ENCODE results near the gene TMEM178B.
"Not testable (repeated sequence)": the region's sequence is repeated elsewhere in the genome, so short reads cannot be mapped to it uniquely, and the experiment has no call there.

Gene TMEM178B

DNA sequence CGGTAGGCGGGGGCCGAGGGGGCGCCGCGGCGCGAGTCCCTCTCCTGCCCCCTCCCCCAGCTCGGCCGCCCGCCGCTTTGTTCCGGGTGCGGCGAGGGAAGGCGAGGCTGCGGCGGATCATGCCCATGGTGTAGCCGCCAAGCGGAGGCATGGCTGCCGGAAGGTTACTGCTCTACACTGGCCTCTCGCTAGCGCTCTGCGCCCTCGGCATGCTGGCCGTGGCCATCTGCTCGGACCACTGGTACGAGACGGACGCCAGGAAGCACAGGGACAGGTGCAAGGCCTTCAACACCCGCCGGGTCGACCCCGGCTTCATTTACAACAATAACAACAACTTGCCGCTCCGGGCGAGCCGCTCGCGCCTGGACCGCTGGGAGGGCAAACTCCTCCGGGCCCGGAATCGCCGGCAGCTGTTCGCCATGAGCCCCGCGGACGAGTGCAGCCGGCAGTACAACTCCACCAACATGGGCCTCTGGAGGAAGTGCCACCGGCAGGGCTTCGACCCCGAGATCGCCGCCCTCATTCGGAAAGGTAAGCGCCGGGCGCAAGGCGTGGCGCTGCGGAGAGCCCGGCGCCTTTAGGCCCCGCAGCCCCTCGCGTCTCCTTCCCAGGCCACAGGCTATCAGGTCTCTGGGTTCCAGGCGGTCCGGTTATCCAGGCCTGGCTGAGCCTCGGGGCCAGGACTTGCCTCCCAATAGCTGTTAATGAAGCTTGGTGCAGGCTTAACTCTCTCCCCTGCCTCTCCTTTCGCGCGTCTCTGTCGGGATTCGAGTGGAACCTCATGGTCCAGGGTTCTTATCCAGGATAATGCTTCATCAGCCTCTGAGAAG, 513 bp downstream of the TMEM178B start:
- H3K27me3 ChIP-seq (ENCODE audit: control insufficient read depth, insufficient read depth, low read length): peaks cover 7% of the 10 kb centered on the region; the same call in 1 of the 2 replicates
- no peak overlapping the region for H3K27ac ChIP-seq (ENCODE audit: low read length)
- H3K36me3 ChIP-seq (ENCODE audit: control insufficient read depth, insufficient read depth, low read length): no peaks in the 10 kb centered on the region; the same call in 1 of the 2 replicates

DNA sequence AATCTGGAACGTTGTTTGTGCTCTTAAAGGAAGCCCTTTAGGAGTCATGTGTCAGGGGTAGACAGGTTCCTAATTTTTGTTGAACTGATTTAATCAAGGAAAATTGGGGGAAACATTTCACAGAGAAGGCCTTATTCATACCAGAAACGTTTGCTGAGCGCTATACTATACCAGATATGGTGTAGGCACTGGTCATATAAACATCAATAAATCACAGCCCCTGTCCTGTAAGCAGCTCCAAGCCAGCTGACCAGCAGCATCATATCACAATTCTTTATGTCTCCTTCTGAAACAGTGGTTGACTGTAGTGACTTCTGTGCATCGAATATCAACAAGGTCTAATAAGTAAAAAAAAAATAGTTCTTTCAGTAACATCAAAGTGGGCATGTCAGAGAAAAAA, 1.1 kb downstream of the TMEM178B start:
- no peaks in the 10 kb centered on the region for H3K9me3 ChIP-seq (ENCODE audit: control insufficient read depth, insufficient read depth, low read length)
- no CpG with 5 or more reads among the region's 4 CpGs for WGBS (ENCODE audit: insufficient coverage, insufficient read length)
- peak overlapping the region; percentile 51; the same call in 1 of the 2 replicates for H3K4me3 ChIP-seq (ENCODE audit: low read length)
- H3K27me3 ChIP-seq (ENCODE audit: control insufficient read depth, insufficient read depth, low read length): peaks cover 7% of the 10 kb centered on the region; the same call in 1 of the 2 replicates
- no peaks in the 10 kb centered on the region; the same call in 1 of the 2 replicates for H3K36me3 ChIP-seq (ENCODE audit: control insufficient read depth, insufficient read depth, low read length)
- H3K27ac ChIP-seq (ENCODE audit: low read length): no peak overlapping the region
- no peak for DNase-seq (ENCODE audit: low read depth, low spot score)
- peaks cover 2% of the 10 kb centered on the region; the same call in 1 of the 2 replicates for H3K4me1 ChIP-seq (ENCODE audit: control insufficient read depth, insufficient read depth, low read length)

More for the DNA sequence above, 513 bp downstream of the TMEM178B start:
- DNase-seq (ENCODE audit: low read depth, low spot score): no peak
- WGBS (ENCODE audit: insufficient coverage, insufficient read length): no CpG with 5 or more reads among the region's 75 CpGs
- H3K9me3 ChIP-seq (ENCODE audit: control insufficient read depth, insufficient read depth, low read length): no peaks in the 10 kb centered on the region
- H3K4me3 ChIP-seq (ENCODE audit: low read length): peak overlapping the region; percentile 51
- H3K4me1 ChIP-seq (ENCODE audit: control insufficient read depth, insufficient read depth, low read length): peaks cover 2% of the 10 kb centered on the region; the same call in 1 of the 2 replicates

DNA sequence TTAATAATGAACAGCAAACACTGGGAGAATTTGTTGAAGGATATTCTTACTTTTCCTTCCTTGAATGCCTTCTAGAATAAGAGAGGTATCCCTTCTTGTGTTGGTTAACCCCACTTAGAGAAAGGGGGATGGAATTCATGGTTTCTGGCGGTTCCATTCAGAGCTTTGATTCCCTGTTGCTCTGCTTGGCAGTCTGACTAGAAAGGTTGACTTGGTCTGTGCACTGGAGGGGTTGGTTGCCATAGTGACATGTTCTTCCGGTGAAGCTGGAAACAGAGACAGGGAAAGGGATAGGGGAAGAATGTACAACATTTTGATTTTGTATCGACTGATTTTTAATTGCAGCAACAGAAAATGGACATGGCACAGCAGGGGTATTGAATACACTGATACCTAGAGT, 2.5 kb downstream of the TMEM178B start:
- H3K36me3 ChIP-seq (ENCODE audit: control insufficient read depth, insufficient read depth, low read length): no peaks in the 10 kb centered on the region; the same call in 1 of the 2 replicates
- H3K4me1 ChIP-seq (ENCODE audit: control insufficient read depth, insufficient read depth, low read length): peaks cover 1% of the 10 kb centered on the region; the same call in 1 of the 2 replicates
- no peak for DNase-seq (ENCODE audit: low read depth, low spot score)
- no peak overlapping the region for H3K4me3 ChIP-seq (ENCODE audit: low read length)
- WGBS (ENCODE audit: insufficient coverage, insufficient read length): no CpG with 5 or more reads among the region's 3 CpGs
- H3K27ac ChIP-seq (ENCODE audit: low read length): no peak overlapping the region
- no peaks in the 10 kb centered on the region for H3K9me3 ChIP-seq (ENCODE audit: control insufficient read depth, insufficient read depth, low read length)
- H3K27me3 ChIP-seq (ENCODE audit: control insufficient read depth, insufficient read depth, low read length): peaks cover 7% of the 10 kb centered on the region; the same call in 1 of the 2 replicates

DNA sequence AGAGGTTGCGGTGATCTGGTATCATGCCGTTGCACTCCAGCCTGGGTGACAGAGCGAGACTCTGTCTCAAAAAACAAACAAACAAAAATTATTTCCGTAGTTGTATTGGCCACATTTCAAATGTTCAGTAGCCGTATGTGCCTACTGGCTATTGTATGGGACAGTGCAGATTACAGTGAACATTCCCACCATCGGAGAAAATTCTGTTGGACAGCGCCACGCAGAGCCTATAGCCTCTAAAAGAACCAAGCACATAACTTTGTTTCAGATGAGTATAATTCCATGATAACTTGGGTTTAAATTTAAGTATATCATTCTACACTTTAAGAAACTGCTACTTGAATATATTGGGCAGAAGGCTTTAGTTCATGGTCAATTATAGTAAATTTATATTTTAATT, 5.4 kb downstream of the TMEM178B start:
- H3K27me3 ChIP-seq (ENCODE audit: control insufficient read depth, insufficient read depth, low read length): no peaks in the 10 kb centered on the region
- no peak for DNase-seq (ENCODE audit: low read depth, low spot score)
- peaks cover 2% of the 10 kb centered on the region; the same call in 1 of the 2 replicates for H3K4me1 ChIP-seq (ENCODE audit: control insufficient read depth, insufficient read depth, low read length)
- H3K36me3 ChIP-seq (ENCODE audit: control insufficient read depth, insufficient read depth, low read length): no peaks in the 10 kb centered on the region
- WGBS (ENCODE audit: insufficient coverage, insufficient read length): no CpG with 5 or more reads among the region's 8 CpGs
- no peak overlapping the region for H3K27ac ChIP-seq (ENCODE audit: low read length)
- no peak overlapping the region for H3K4me3 ChIP-seq (ENCODE audit: low read length)
- no peaks in the 10 kb centered on the region for H3K9me3 ChIP-seq (ENCODE audit: control insufficient read depth, insufficient read depth, low read length)

DNA sequence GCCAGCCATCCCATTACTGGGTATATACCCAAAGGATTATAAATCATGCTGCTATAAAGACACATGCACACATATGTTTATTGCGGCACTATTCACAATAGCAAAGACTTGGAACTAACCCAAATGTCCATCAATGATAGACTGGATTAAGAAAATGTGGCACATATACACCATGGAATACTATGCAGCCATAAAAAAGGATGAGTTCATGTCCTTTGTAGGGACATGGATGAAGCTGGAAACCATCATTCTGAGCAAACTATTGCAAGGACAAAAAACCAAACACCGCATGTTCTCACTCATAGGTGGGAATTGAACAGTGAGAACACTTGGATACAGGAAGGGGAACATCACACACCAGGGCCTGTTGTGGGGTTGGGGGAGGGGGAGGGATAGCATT, 15.6 kb downstream of the TMEM178B start:
- not testable (repeated sequence) for H3K27ac ChIP-seq (ENCODE audit: low read length); H3K9me3 ChIP-seq (ENCODE audit: control insufficient read depth, insufficient read depth, low read length); H3K27me3 ChIP-seq (ENCODE audit: control insufficient read depth, insufficient read depth, low read length); H3K4me1 ChIP-seq (ENCODE audit: control insufficient read depth, insufficient read depth, low read length); DNase-seq (ENCODE audit: low read depth, low spot score); H3K36me3 ChIP-seq (ENCODE audit: control insufficient read depth, insufficient read depth, low read length); H3K4me3 ChIP-seq (ENCODE audit: low read length)
- no CpG with 5 or more reads among the region's 2 CpGs for WGBS (ENCODE audit: insufficient coverage, insufficient read length)

DNA sequence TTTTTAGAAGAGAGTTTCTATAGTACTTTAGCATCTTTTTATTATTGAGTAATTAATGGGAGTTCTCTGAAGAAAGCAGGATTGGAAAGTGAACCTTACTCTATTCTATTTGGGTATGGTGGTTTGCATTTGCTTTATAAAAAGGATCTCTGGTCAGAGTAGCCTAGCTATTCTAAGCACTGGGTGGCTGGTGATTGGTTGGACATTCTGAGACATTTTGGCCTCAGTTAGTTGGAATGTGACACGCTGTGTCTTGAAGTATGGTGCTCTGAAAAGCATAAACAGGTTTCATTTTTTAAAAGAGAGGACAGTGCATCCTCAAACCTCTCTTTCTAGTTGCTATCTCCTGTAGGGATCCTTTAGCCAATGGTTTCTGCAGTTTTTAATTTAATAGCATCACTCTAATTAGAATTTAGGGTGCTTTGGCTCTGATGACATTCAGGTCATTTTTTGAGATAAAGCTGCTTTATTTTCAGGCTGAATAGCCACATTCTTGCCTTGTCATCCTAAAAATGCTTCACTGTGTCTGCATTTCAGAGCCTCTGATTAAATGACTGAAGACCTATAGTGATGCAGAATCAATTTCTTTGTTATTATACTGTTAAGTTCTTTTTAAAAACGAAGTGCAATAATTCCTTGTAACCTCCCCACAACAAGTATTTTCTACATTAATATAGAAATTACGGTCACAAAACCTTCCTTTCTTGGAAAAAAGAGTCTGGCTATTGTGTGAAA, 20.6 kb downstream of the TMEM178B start:
- H3K36me3 ChIP-seq (ENCODE audit: control insufficient read depth, insufficient read depth, low read length): no peaks in the 10 kb centered on the region
- no peaks in the 10 kb centered on the region for H3K9me3 ChIP-seq (ENCODE audit: control insufficient read depth, insufficient read depth, low read length)
- H3K4me3 ChIP-seq (ENCODE audit: low read length): no peak overlapping the region
- H3K27ac ChIP-seq (ENCODE audit: low read length): no peak overlapping the region
- DNase-seq (ENCODE audit: low read depth, low spot score): no peak
- H3K27me3 ChIP-seq (ENCODE audit: control insufficient read depth, insufficient read depth, low read length): no peaks in the 10 kb centered on the region
- H3K4me1 ChIP-seq (ENCODE audit: control insufficient read depth, insufficient read depth, low read length): peaks cover 3% of the 10 kb centered on the region
- no CpG with 5 or more reads among the region's 3 CpGs for WGBS (ENCODE audit: insufficient coverage, insufficient read length)

DNA sequence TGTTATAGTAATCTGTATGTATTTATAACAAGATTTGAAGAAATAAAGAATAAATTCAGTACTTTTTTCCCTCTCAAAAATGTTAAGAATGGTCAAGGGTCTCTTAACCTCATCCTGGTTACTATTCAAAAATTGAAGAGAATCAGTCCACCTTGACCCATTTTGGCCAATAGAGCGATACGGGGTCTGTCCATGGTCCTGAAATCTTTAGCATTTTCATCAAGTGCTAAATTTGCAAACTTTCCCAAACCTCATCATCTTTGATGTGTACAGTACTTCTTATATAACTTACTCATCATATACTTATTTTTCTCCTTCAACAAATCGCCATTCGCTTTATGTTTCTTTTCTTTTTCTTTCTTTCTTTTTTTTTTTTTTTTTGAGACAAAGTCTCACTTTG, 23.6 kb downstream of the TMEM178B start:
- no peak for DNase-seq (ENCODE audit: low read depth, low spot score)
- Histone ChIP-seq H3K27me3 (ENCODE audit: control insufficient read depth, insufficient read depth, low read length) (no peaks in the 10 kb centered on the region), H3K36me3 (ENCODE audit: control insufficient read depth, insufficient read depth, low read length) (no peaks in the 10 kb centered on the region), H3K9me3 (ENCODE audit: control insufficient read depth, insufficient read depth, low read length) (no peaks in the 10 kb centered on the region), H3K27ac (ENCODE audit: low read length) (no peak overlapping the region), H3K4me1 (ENCODE audit: control insufficient read depth, insufficient read depth, low read length) (peaks cover 2% of the 10 kb centered on the region), H3K4me3 (ENCODE audit: low read length) (no peak overlapping the region)
- 100% methylated on average over 2 of the region's 4 CpGs for WGBS (ENCODE audit: insufficient coverage, insufficient read length)

DNA sequence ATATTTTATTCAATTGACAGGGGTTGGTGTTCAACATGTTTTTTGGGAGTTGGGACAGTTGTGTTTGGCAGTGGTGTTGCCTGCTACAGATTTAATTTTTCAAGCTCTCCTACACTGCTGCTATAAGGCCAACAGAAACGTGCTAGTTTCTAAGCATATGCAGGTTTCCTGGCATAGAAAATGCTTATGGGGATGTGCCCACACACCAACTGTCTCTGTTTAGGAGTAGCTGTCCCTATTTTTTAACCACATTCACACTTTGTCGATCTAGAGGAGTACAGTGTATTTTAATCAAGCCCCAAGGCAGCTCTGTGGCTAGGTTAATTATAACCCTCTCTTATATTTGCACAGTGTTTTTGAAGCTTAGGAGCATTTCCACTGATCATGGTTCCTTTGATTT, 28.6 kb downstream of the TMEM178B start:
- no peaks in the 10 kb centered on the region; the same call in 1 of the 2 replicates for H3K4me1 ChIP-seq (ENCODE audit: control insufficient read depth, insufficient read depth, low read length)
- H3K4me3 ChIP-seq (ENCODE audit: low read length): no peak overlapping the region
- H3K27ac ChIP-seq (ENCODE audit: low read length): no peak overlapping the region
- H3K9me3 ChIP-seq (ENCODE audit: control insufficient read depth, insufficient read depth, low read length): no peaks in the 10 kb centered on the region
- no peak for DNase-seq (ENCODE audit: low read depth, low spot score)
- no CpG with 5 or more reads among the region's 2 CpGs for WGBS (ENCODE audit: insufficient coverage, insufficient read length)
- H3K27me3 ChIP-seq (ENCODE audit: control insufficient read depth, insufficient read depth, low read length): no peaks in the 10 kb centered on the region
- no peaks in the 10 kb centered on the region for H3K36me3 ChIP-seq (ENCODE audit: control insufficient read depth, insufficient read depth, low read length)

DNA sequence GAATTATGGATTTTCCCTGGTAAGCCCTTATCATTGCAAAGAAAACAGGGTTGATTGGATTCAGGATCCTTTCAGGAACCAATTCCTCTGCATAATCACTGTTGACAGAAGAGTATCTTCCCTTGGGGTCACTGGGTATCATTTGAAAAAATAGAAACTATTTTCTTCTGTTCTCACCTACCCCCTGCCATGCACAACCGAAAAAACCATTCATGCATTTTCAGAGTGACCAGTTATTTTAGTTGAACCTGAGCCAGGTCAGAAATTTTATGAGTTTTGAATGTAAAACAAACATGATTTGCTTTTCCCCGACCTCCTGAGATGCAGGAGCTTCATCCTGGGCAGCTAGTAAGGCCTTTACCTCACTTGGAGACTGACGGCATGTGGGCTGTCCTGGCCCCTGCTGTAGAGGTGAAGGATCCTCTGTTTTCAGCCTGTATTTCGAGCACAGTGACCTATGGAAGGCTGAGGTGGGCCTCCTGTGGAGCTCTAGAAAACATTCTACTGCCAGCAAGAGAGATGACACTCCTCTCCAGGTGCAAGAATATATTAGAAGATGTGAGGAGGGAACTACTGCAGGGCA, 30.1 kb downstream of the TMEM178B start:
- no peaks in the 10 kb centered on the region; the same call in 1 of the 2 replicates for H3K4me1 ChIP-seq (ENCODE audit: control insufficient read depth, insufficient read depth, low read length)
- no peak for DNase-seq (ENCODE audit: low read depth, low spot score)
- no peaks in the 10 kb centered on the region for H3K27me3 ChIP-seq (ENCODE audit: control insufficient read depth, insufficient read depth, low read length)
- no peak overlapping the region for H3K4me3 ChIP-seq (ENCODE audit: low read length)
- no peaks in the 10 kb centered on the region for H3K36me3 ChIP-seq (ENCODE audit: control insufficient read depth, insufficient read depth, low read length)
- WGBS (ENCODE audit: insufficient coverage, insufficient read length): no CpG with 5 or more reads among the region's 4 CpGs
- no peaks in the 10 kb centered on the region; the same call in 1 of the 2 replicates for H3K9me3 ChIP-seq (ENCODE audit: control insufficient read depth, insufficient read depth, low read length)
- no peak overlapping the region for H3K27ac ChIP-seq (ENCODE audit: low read length)

DNA sequence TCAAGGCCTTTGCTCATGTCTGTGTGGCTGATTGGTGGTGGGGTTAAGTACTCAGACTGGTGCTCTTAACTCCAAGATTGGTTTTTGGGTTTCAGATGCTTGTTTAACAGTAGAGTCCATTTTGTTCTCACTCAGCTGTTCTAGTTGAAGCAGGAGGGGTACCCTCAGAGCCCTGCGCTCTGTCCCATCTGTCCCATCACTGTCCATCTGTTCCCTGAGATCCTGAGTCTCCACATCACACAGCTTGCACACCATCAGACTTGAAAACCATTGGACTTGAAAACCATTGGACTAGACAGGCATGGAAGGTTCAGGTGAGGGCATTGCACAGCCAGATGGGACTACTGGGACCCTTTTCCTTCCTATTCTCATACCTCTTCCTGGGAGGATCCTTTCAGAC, 39.3 kb downstream of the TMEM178B start:
- H3K9me3 ChIP-seq (ENCODE audit: control insufficient read depth, insufficient read depth, low read length): no peaks in the 10 kb centered on the region; the same call in 1 of the 2 replicates
- no peaks in the 10 kb centered on the region for H3K36me3 ChIP-seq (ENCODE audit: control insufficient read depth, insufficient read depth, low read length)
- H3K27ac ChIP-seq (ENCODE audit: low read length): no peak overlapping the region
- H3K4me3 ChIP-seq (ENCODE audit: low read length): no peak overlapping the region
- no CpG with 5 or more reads among the region's 1 CpG for WGBS (ENCODE audit: insufficient coverage, insufficient read length)
- H3K27me3 ChIP-seq (ENCODE audit: control insufficient read depth, insufficient read depth, low read length): no peaks in the 10 kb centered on the region
- no peak for DNase-seq (ENCODE audit: low read depth, low spot score)
- H3K4me1 ChIP-seq (ENCODE audit: control insufficient read depth, insufficient read depth, low read length): no peaks in the 10 kb centered on the region
